Endothelial cell of umbilical vein (primary cell): ENCODE measurements around the gene BCAR3. TPM values are rescaled to one million over a fixed set of nuclear protein-coding genes. Genes with fewer than 3 reads are reported as not detected.

Experiments
- BruUV-seq: library from RNA; stranded (reverse); fragments of 400-500 nt; replicated peaks from 2 replicates; lab custom pipeline; 2021; lab: Mats Ljungman, UMichigan
- CTCF ChIA-PET: fragments of 300-600, 350-600 bp; sonication (Branson Sonifier 250); formaldehyde crosslinking; loops from one replicate; lab custom pipeline; 2021; ENCODE audit warnings: antibody characterized with exemption, inconsistent platforms; lab: Charles Lee
- POLR2A ChIA-PET: fragments of 300-600, 350-600 bp; sonication (Branson Sonifier 250); formaldehyde crosslinking; loops from one replicate; lab custom pipeline; 2021; ENCODE audit warnings: antibody characterized with exemption, inconsistent platforms; lab: Charles Lee
- DNase-seq: peaks from one replicate; pipeline ENCODE4 v3.0.0-alpha.2; 2011; ENCODE audit warnings: low read depth, low spot score
- FAIRE-seq: peaks from 2 replicates; lab custom pipeline; 2011; peaks lifted over from hg19 to GRCh38; lab: Jason Lieb, UNC
- H2AFZ ChIP-seq: 2 replicates; pipeline ENCODE4 v1.6.0; 2012; ENCODE audit warnings: low read depth, low read length, control low read depth, inconsistent platforms
- H3K27ac ChIP-seq: 2 replicates; pipeline ENCODE4 v1.5.1; 2011; ENCODE audit warnings: low read depth, mild to moderate bottlenecking, control low read depth, low read length, moderate library complexity; ENCODE audit not compliant: insufficient read depth
- H3K27me3 ChIP-seq, 2 experiments: 2 replicates each; pipeline versions ENCODE4 v1.6.0 to v1.6.1; 2011; ENCODE audit warnings: low read length in 2 of 2, mixed read lengths in 1 of 2; ENCODE audit not compliant: control insufficient read depth in 2 of 2, insufficient read depth in 2 of 2
- H3K36me3 ChIP-seq, 2 experiments: 2 replicates in 1 of 2; 3 replicates in 1 of 2; pipeline ENCODE4 v1.5.1; 2011; ENCODE audit warnings: low read length in 2 of 2, mild to moderate bottlenecking in 1 of 2, moderate library complexity in 1 of 2; ENCODE audit not compliant: control insufficient read depth in 2 of 2, insufficient read depth in 2 of 2; ENCODE audit errors: extremely low read depth in 1 of 2
- H3K4me1 ChIP-seq: 3 replicates; pipeline ENCODE4 v1.5.1; 2011; ENCODE audit warnings: mild to moderate bottlenecking, low read length; ENCODE audit not compliant: control insufficient read depth, insufficient read depth; ENCODE audit errors: extremely low read depth
- H3K4me2 ChIP-seq: 2 replicates; pipeline ENCODE4 v1.6.1; 2011; ENCODE audit warnings: low read length, control low read depth, mixed read lengths; ENCODE audit not compliant: insufficient read depth
- H3K4me3 ChIP-seq, 3 experiments: fragments of 200-600 bp in 1 of 3; sonication (generic), shearing (Covaris generic) in 1 of 3; replicated peaks in 1 of 3; 2 replicates each; pipeline ENCODE4 v1.5.1; 2011 to 2016; ENCODE audit warnings: control low read depth in 3 of 3, low read length in 3 of 3, mild to moderate bottlenecking in 2 of 3, inconsistent platforms in 1 of 3, low read depth in 1 of 3, moderate library complexity in 1 of 3; ENCODE audit not compliant: insufficient read depth in 1 of 3
- H3K79me2 ChIP-seq: 2 replicates; pipeline ENCODE4 v1.6.0; 2012; ENCODE audit warnings: low read length, inconsistent platforms; ENCODE audit not compliant: control insufficient read depth, insufficient read depth
- H3K9ac ChIP-seq: replicated peaks from 2 replicates; pipeline ENCODE3; 2011; ENCODE audit warnings: low read length, control low read depth; ENCODE audit not compliant: insufficient read depth; ENCODE audit errors: extremely low read depth
- H3K9me1 ChIP-seq: replicated peaks from 3 replicates; pipeline ENCODE4 v1.6.0; 2011; ENCODE audit warnings: mild to moderate bottlenecking, low read length; ENCODE audit not compliant: control insufficient read depth, insufficient read depth; ENCODE audit errors: extremely low read depth
- H3K9me3 ChIP-seq: replicated peaks from 2 replicates; pipeline ENCODE4 v1.5.1; 2012; ENCODE audit warnings: low read length, inconsistent platforms; ENCODE audit not compliant: control insufficient read depth, insufficient read depth
- H4K20me1 ChIP-seq: replicated peaks from 2 replicates; pipeline ENCODE3; 2011; ENCODE audit warnings: mild to moderate bottlenecking, low read length; ENCODE audit not compliant: control insufficient read depth, insufficient read depth; ENCODE audit errors: extremely low read depth
- EZH2 ChIP-seq: IDR thresholded peaks from 2 replicates; pipeline ENCODE4 v1.6.1; 2012; ENCODE audit warnings: borderline replicate concordance, low read depth, mild to moderate bottlenecking, moderate library complexity, low read length, inconsistent platforms; ENCODE audit not compliant: severe bottlenecking
- GATA2 ChIP-seq: IDR thresholded peaks from 2 replicates; pipeline ENCODE4 v1.7.0; 2011; ENCODE audit warnings: low read depth, mild to moderate bottlenecking, moderate library complexity, mixed read lengths, low read length; ENCODE audit not compliant: insufficient read length, insufficient read depth
- JUN ChIP-seq: IDR thresholded peaks from 2 replicates; pipeline ENCODE4 v1.6.1; 2011; ENCODE audit warnings: borderline replicate concordance, low read depth; ENCODE audit not compliant: insufficient read length, insufficient read depth
- dilution Hi-C: fragments of 300-500 bp; cut with MboI; formaldehyde crosslinking; loops from one replicate; pipeline ENCODE4 v1.15.0; 2019; ENCODE audit warnings: low sequenced_read_pairs; ENCODE audit not compliant: extremely low pct_ligation_motif_present
- intact Hi-C: fragments of 100-400 bp; cut with micrococcal nuclease; formaldehyde crosslinking; loops from one replicate; pipeline ENCODE4 v1.10.0; 2022
- polyA plus RNA-seq, 4 experiments: library from polyadenylated mRNA; depleted of rRNA in 3 of 4; stranded (reverse) in 3 of 4; unstranded in 1 of 4; fragments of >200 nt; gene quantifications; 2 replicates each; pipeline versions ENCODE4 v1.2.1 to v1.2.3, GENCODE V29; 2011 to 2012; ENCODE audit warnings: missing spikeins in 1 of 4
- total RNA-seq: library from RNA; stranded (reverse); gene quantifications from 2 replicates; pipeline ENCODE4 v1.2.3, GENCODE V29; 2021
- TF ChIP-seq, protein P1 (sequence below), 2 donors: IDR thresholded peaks; 1 replicate in 1 of 2; 2 replicates in 1 of 2; pipeline ENCODE4 v1.5.1; 2011; ENCODE audit warnings: low read length in 2 of 2, mild to moderate bottlenecking in 2 of 2, moderate library complexity in 2 of 2, control low read depth in 1 of 2, inconsistent platforms in 1 of 2, low read depth in 1 of 2; ENCODE audit not compliant: insufficient read depth in 1 of 2; ENCODE audit errors: extremely low read depth in 1 of 2

Gene BCAR3
- total and polyA plus RNA-seq, 2 donors (not counting 3 experiments of a cell fraction or from before 2014, with no cell fraction given), result 17.5 to 32.9 TPM

DNA sequence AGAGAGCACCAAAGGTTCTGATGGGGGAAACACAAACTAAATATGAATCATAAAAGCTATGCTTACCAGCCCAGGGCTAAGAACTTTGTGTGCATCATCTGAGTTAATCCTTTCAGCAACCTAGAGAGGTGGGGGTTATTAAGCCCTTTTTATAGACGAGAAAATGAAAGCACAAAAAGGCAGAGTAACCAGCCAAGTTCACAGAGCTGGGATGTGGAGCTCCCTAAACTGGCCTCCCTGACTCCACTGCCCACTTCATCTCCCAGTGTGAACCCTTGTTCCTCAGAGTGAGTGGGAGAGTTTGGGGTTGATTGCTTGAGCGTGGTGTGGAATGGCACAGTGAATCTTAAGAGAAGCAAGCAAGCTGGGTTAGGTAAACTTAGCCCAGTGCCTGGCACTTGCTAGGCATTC lies 10.8 kb upstream of the BCAR3 start:
- H3K27ac ChIP-seq, result peak overlapping the region; percentile 85
- H3K9ac ChIP-seq, result no peak overlapping the region
- no peak for DNase-seq
- no TSS peak for BruUV-seq
- dilution Hi-C loops, result no loop called here
- H3K9me1 ChIP-seq, result no peaks in the 10 kb centered on the region
- peaks cover 27% of the 10 kb centered on the region for H3K4me1 ChIP-seq
- POLR2A ChIA-PET, result no interaction called here
- peak overlapping the region; percentile 37 for H3K4me2 ChIP-seq
- intact Hi-C loops, result loop anchor here (2.0 to 5.0 kb wide), 2 partner anchors 86 to 110 kb away; no protein-coding TSS in a partner anchor
- no peak overlapping the region for H2AFZ ChIP-seq
- no peaks in the 10 kb centered on the region for H3K36me3 ChIP-seq
- TF ChIP-seq JUN (no peak), GATA2 (no peak), EZH2 (no peak)
- TF ChIP-seq, protein P1, sequence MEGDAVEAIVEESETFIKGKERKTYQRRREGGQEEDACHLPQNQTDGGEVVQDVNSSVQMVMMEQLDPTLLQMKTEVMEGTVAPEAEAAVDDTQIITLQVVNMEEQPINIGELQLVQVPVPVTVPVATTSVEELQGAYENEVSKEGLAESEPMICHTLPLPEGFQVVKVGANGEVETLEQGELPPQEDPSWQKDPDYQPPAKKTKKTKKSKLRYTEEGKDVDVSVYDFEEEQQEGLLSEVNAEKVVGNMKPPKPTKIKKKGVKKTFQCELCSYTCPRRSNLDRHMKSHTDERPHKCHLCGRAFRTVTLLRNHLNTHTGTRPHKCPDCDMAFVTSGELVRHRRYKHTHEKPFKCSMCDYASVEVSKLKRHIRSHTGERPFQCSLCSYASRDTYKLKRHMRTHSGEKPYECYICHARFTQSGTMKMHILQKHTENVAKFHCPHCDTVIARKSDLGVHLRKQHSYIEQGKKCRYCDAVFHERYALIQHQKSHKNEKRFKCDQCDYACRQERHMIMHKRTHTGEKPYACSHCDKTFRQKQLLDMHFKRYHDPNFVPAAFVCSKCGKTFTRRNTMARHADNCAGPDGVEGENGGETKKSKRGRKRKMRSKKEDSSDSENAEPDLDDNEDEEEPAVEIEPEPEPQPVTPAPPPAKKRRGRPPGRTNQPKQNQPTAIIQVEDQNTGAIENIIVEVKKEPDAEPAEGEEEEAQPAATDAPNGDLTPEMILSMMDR (IDR thresholded peaks at IDR 0.05; ENCODE audit: extremely low read depth in 1 of 2, insufficient read depth in 1 of 2, low read depth in 1 of 2, low read length in 2 of 2), result no peak
- H3K4me3 ChIP-seq, result no peak overlapping the region
- CTCF ChIA-PET, result interaction anchor here (1.2 to 3.3 kb wide), 7 partner anchors 11 to 153 kb away, joined by 3 to 18 read pairs (median 12); partner anchors contain the start of gene BCAR3
- no peaks in the 10 kb centered on the region for H3K27me3 ChIP-seq
- no peaks in the 10 kb centered on the region for H4K20me1 ChIP-seq
- H3K9me3 ChIP-seq, result no peaks in the 10 kb centered on the region
- peak; percentile 42 for FAIRE-seq
- H3K79me2 ChIP-seq, result no peaks in the 10 kb centered on the region

DNA sequence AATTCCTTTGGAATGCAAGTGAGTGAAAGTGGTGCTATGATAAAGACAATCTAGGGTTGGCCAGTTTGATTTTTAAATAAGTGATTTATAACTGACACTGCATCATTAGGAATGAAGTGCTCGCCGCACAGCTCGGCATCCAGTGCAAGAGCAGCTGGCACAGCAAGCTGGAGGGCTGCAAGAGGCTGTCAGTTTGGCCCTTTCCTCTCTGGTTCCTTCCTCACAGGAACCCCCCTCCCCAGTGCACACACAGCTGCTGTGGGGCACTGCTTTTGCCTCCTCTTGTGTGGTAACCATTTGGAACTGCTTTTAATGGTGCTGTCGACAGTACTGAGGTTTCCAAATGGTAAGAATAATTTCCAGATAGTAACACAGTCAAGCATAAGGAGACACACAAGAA lies 10.4 kb upstream of the BCAR3 start:
- no TSS peak for BruUV-seq

More for the DNA sequence above, 10.4 kb upstream of the BCAR3 start:
- no peaks in the 10 kb centered on the region for H4K20me1 ChIP-seq
- dilution Hi-C loops, result no loop called here
- no peaks in the 10 kb centered on the region for H3K36me3 ChIP-seq
- DNase-seq (peak; percentile 33), FAIRE-seq (peak; percentile 4)
- POLR2A ChIA-PET, result no interaction called here
- H3K27me3 ChIP-seq, result no peaks in the 10 kb centered on the region
- H3K27ac ChIP-seq, result no peak overlapping the region
- H3K4me2 ChIP-seq, result no peak overlapping the region
- no peaks in the 10 kb centered on the region for H3K9me1 ChIP-seq
- H3K79me2 ChIP-seq, result no peaks in the 10 kb centered on the region
- H3K9ac ChIP-seq, result no peak overlapping the region
- TF ChIP-seq EZH2 (no peak), JUN (no peak)
- TF ChIP-seq, protein P1 (IDR thresholded peaks at IDR 0.05; ENCODE audit: extremely low read depth in 1 of 2, insufficient read depth in 1 of 2, low read depth in 1 of 2, low read length in 2 of 2), result no peak
- no peak overlapping the region for H3K4me3 ChIP-seq
- intact Hi-C loops, result loop anchor here (2.0 to 5.0 kb wide), 2 partner anchors 87 to 110 kb away; no protein-coding TSS in a partner anchor
- peak overlapping the region; percentile 7 for H2AFZ ChIP-seq
- CTCF ChIA-PET, result interaction anchor here (1.2 to 3.3 kb wide), 7 partner anchors 10 to 153 kb away, joined by 3 to 18 read pairs (median 12); partner anchors contain the start of gene BCAR3
- no peaks in the 10 kb centered on the region for H3K9me3 ChIP-seq
- H3K4me1 ChIP-seq, result peaks cover 27% of the 10 kb centered on the region
